GM21367 (cell line): ENCODE measurements around the gene HFM1.

Experiments
- ATAC-seq: cut with Tn5 transposase; IDR thresholded peaks from one replicate; pipeline ENCODE4 v1.9.1; 2021; ENCODE audit not compliant: unreplicated experiment

HFM1 gene

DNA sequence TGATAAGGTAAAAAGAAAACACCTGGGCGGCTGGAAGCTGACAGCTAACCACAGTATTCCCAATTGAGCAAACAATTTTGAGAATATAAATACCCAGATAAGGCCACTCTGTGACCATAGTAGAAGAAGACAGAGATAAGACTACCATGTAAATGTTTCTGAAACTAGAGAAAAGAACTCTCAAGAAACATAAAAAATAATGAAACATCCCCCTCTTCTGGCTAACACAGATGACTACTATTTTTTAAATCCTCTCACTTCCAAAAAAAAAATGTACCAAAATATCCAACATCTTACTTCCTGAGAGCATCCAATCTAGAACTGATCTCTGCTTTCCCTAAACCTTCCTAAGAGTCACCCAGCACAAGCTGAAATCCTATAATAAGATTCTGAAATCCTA is 125.9 kb downstream of the HFM1 start:
- no peak for ATAC-seq

DNA sequence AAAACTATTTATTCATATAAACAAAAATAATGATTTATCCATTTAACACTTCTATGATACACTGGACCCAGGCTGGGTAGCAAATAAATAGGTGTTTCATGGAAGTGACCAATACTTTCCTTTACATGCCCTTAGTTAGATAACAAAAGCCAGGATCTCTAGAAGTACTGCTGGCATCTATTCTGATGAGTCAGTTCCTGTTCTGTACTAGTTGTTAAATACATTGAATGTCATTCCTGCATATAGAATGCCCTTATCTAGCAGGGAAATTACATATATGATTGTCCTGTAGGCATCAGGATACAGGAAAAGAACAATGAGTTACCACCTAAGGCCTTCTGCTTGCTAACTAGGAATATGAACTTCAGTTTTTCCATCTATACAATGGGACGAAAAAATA is 130.8 kb downstream of the HFM1 start:
- ATAC-seq: no peak

- ATAC-seq: no peak
Observed at GRCh38 chr1:91261655-91262054, 143.0 kb downstream of the HFM1 start.

DNA sequence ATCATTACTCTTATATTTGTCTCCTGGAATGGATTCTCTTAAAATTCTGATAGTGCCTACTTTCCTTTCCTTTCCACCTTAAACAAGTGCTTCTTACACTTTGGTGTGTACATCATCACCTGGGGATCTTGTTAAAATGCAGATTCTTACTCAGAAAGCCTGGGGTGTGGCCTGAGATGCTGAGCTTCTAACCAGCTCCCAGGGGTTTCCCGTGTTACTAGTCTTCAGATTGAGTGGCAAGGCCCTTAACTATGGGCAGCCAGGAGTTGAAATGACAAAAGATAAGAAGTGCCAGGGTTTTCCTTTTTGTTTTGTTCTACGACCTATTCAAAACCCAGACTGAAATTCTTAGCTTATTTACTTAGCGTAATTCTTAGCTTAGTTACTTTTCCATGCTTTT is 159.2 kb downstream of the HFM1 start:
- no peak for ATAC-seq

DNA sequence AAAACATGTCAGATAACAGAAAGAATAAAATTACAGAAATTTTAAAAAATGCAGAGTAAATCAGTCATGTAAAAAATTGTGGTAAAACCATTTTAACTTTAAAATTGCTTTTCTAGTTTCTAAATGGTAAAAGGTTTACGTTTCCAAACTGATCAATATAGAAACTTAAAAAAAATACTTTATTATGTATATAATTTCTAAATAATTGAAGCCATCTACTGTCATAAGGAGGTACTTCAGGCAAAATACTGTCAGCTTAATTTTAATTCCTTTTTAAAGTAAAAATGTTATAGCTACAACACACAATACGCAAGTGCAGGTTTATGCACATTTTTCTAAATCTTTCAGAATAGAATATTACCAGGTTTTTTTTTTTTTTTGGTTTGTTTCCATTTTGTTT is 159.9 kb downstream of the HFM1 start:
- no peak for ATAC-seq

DNA sequence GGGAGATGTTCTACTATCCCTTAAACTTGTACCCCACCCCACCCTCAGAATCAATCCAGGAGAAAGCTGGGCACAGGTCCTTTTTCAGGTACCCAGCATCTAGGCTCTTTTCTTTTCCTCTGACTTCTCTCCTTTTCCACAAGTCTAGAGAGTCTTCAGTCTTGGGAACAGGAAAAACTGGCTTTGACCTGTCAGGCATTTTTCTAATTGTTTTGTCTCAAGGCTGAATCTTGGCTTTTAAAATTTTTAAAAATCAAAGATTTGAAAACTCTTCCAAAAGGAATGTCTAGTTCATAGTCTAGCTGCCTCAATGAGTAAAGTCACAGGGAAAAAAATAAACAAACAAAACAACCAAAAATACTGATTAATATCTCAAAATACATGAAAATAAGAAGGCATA is 161.5 kb downstream of the HFM1 start:
- ATAC-seq: no peak

DNA sequence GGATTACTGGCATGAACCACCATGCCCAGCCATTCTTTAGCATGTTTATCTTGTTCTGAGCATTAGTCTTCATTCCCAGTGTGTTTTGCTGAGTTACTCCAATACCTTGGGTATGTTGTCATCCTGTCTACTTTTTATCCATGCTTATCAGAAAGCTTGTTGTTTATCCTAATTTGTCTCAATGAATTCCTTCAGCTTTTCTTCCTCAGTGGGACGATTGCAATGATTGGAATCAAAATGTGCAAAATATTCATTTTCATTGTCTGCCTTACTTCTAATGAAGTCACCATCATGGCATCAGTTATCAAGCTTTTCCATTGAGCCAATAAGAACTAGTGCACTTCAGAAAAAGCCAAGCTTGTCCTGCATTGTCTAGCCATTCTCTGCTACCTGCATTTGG is 170.5 kb downstream of the HFM1 start:
- no peak for ATAC-seq

GRCh38 chr1:91226741-91227140 is 177.9 kb downstream of the HFM1 start:
- no peak for ATAC-seq

GRCh38 chr1:91224878-91225277 is 179.8 kb downstream of the HFM1 start:
- no peak for ATAC-seq

DNA sequence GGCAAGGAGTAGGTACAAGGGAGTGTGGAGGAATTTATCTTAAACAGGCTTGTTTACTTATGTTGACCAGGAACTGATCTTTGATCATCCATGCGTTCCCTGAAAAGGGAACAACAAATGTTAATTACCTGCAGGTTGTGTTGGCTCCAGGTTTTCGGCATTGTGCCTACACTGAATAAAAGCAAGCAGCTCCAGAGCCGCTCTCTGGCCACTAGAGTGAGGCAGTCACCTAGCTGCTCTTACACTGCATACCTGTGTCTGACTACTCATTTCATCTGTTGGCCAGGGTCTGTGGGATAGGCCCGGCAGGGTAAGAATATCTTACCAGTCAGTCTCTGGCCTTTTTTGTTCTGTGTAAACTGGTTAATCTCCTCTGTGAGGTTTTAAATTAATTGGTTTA is 183.6 kb downstream of the HFM1 start:
- no peak for ATAC-seq

- ATAC-seq: no peak
Observed at GRCh38 chr1:91217911-91218310, 186.7 kb downstream of the HFM1 start.
